Astrocyte (in vitro differentiated cells and primary cell): ENCODE measurements around the gene TH.

Experiments used
- CTCF ChIP-seq: IDR thresholded peaks from 2 replicates; pipeline ENCODE4 v1.5.1; 2011; ENCODE audit warnings: low read depth, mild to moderate bottlenecking, inconsistent platforms, low read length, moderate library complexity; ENCODE audit not compliant: insufficient read depth
- EZH2 ChIP-seq: IDR thresholded peaks from 2 replicates; pipeline ENCODE4 v1.6.1; 2012; ENCODE audit warnings: mild to moderate bottlenecking, low read length, inconsistent platforms; ENCODE audit not compliant: insufficient read depth

GRCh38 chr11:2171591-2172003 lies at the start of gene TH:
- no peak for TF ChIP-seq CTCF
- no peak for TF ChIP-seq EZH2
